ENCODE data around the gene CYP46A1.
A peak's percentile ranks its signal among the peaks of the same experiment; 100 is the strongest.
"Not testable (repeated sequence)": the region's sequence is repeated elsewhere in the genome, so short reads cannot be mapped to it uniquely, and the experiment has no call there.

The CYP46A1 gene

GRCh38 chr14:99683619-99684409, at the start of gene CYP46A1:
TSS of gene CYP46A1 (plus strand) at chr14:99684298. CDS start at chr14:99684418, 120 bp downstream.
- H3K27ac ChIP-seq: peak within 1 kb of the TSS in 20 of 21 experiments; percentile 26 to 95 (median 83)

GRCh38 chr14:99634443-99634842, 49.7 kb upstream of the CYP46A1 start:
- no peak overlapping the region for H3K4me3 ChIP-seq
- no peak overlapping the region for H3K27ac ChIP-seq

More at GRCh38 chr14:99683619-99684409, at the start of gene CYP46A1:
- H3K4me3 ChIP-seq: peak within 1 kb of the TSS; percentile 55 to 87 (median 74)

GRCh38 chr14:99635116-99635515, 49.0 kb upstream of the CYP46A1 start:
- no peak overlapping the region for H3K27ac ChIP-seq
- no peak overlapping the region for H3K4me3 ChIP-seq

GRCh38 chr14:99636487-99636886, 47.6 kb upstream of the CYP46A1 start:
- no peak overlapping the region for H3K4me3 ChIP-seq
- no peak overlapping the region for H3K27ac ChIP-seq

GRCh38 chr14:99637624-99638023, 46.5 kb upstream of the CYP46A1 start:
- no peak overlapping the region for H3K27ac ChIP-seq

GRCh38 chr14:99642771-99643170, 41.3 kb upstream of the CYP46A1 start:
- not testable (repeated sequence) for H3K4me3 ChIP-seq, H3K27ac ChIP-seq

More at GRCh38 chr14:99637624-99638023, 46.5 kb upstream of the CYP46A1 start:
- no peak overlapping the region for H3K4me3 ChIP-seq

GRCh38 chr14:99643343-99643742, 40.8 kb upstream of the CYP46A1 start:
- no peak overlapping the region for H3K27ac ChIP-seq
- H3K4me3 ChIP-seq: no peak overlapping the region

GRCh38 chr14:99644035-99644587, 40.0 kb upstream of the CYP46A1 start:
- H3K27ac ChIP-seq: peak overlapping the region in 1 of 21 experiments; percentile 21

GRCh38 chr14:99644723-99645544, 39.2 kb upstream of the CYP46A1 start, which contains the start of gene HHIPL1:
TSS of gene HHIPL1 (plus strand) at chr14:99645129. CDS start at chr14:99645208, 79 bp downstream.
- Histone ChIP-seq H3K27ac (peak within 1 kb of the TSS in 6 of 21 experiments; percentile 2 to 53 (median 28)), H3K4me3 (peak within 1 kb of the TSS; percentile 23 to 44 (median 33))

More at GRCh38 chr14:99644035-99644587, 40.0 kb upstream of the CYP46A1 start:
- no peak overlapping the region for H3K4me3 ChIP-seq

GRCh38 chr14:99645545-99646505, 38.3 kb upstream of the CYP46A1 start:
- H3K4me3 ChIP-seq: peak overlapping the region; percentile 23 to 44 (median 33)
- peak overlapping the region in 5 of 21 experiments; percentile 2 to 53 (median 31) for H3K27ac ChIP-seq

GRCh38 chr14:99647411-99647810, 36.7 kb upstream of the CYP46A1 start:
- Histone ChIP-seq H3K4me3 (no peak overlapping the region), H3K27ac (no peak overlapping the region)

- H3K27ac ChIP-seq: no peak overlapping the region
- no peak overlapping the region for H3K4me3 ChIP-seq
Observed at GRCh38 chr14:99648027-99648784, 35.9 kb upstream of the CYP46A1 start.

GRCh38 chr14:99649219-99649618, 34.9 kb upstream of the CYP46A1 start:
- no peak overlapping the region for H3K27ac ChIP-seq
- no peak overlapping the region for H3K4me3 ChIP-seq

- H3K4me3 ChIP-seq: no peak overlapping the region
Observed at GRCh38 chr14:99649643-99650042, 34.5 kb upstream of the CYP46A1 start.

GRCh38 chr14:99650189-99650588, 33.9 kb upstream of the CYP46A1 start:
- Histone ChIP-seq H3K4me3 (no peak overlapping the region), H3K27ac (no peak overlapping the region)

More at GRCh38 chr14:99649643-99650042, 34.5 kb upstream of the CYP46A1 start:
- no peak overlapping the region for H3K27ac ChIP-seq

GRCh38 chr14:99651953-99652746, 31.9 kb upstream of the CYP46A1 start:
- H3K27ac ChIP-seq: no peak overlapping the region
- no peak overlapping the region for H3K4me3 ChIP-seq

- Histone ChIP-seq H3K4me3 (no peak overlapping the region), H3K27ac (no peak overlapping the region)
Observed at GRCh38 chr14:99654235-99654985, 29.7 kb upstream of the CYP46A1 start.

All from skin epidermis (tissue), 12 donors.